Activated CD4-positive, alpha-beta memory T cell treated with anti-CD3 and anti-CD28 coated beads, Interleukin-2, amount 10 ng/mL, durations not matched to agents 7 days and 5 days (primary cell): Measurements from ENCODE around the gene MIA. TPM values are rescaled to one million over a fixed set of nuclear protein-coding genes. Genes with fewer than 3 reads are reported as not detected.
A peak's percentile ranks its signal among the peaks of the same experiment; 100 is the strongest.
"Not testable (repeated sequence)": the region's sequence is repeated elsewhere in the genome, so short reads cannot be mapped to it uniquely, and the experiment has no call there.

Experiments
- CTCF ChIA-PET: fragments of 350-600 bp; sonication (Branson Sonifier 250); formaldehyde crosslinking; loops from one replicate; lab custom pipeline; 2021; ENCODE audit warnings: antibody characterized with exemption, inconsistent platforms; lab: Charles Lee
- POLR2A ChIA-PET: fragments of 350-600 bp; sonication (Branson Sonifier 250); formaldehyde crosslinking; loops from one replicate; lab custom pipeline; 2021; ENCODE audit warnings: antibody characterized with exemption; lab: Charles Lee
- DNase-seq: peaks from one replicate; pipeline ENCODE4 v3.0.0-alpha.2; 2020
- H3K27ac Mint-ChIP-seq: one replicate; pipeline ENCODE4 v1.8.0; 2021; ENCODE audit warnings: mild to moderate bottlenecking, mixed read lengths
- H3K27me3 Mint-ChIP-seq: one replicate; pipeline ENCODE4 v1.8.0; 2021; ENCODE audit warnings: mixed read lengths
- H3K36me3 Mint-ChIP-seq: one replicate; pipeline ENCODE4 v1.8.0; 2021; ENCODE audit warnings: low read depth, mixed read lengths
- H3K4me1 Mint-ChIP-seq: one replicate; pipeline ENCODE4 v1.8.0; 2021; ENCODE audit warnings: mixed read lengths
- H3K4me3 Mint-ChIP-seq: one replicate; pipeline ENCODE4 v1.8.0; 2021; ENCODE audit warnings: mild to moderate bottlenecking, mixed read lengths
- H3K9me3 Mint-ChIP-seq: one replicate; pipeline ENCODE4 v1.8.0; 2021; ENCODE audit warnings: mixed read lengths
- total RNA-seq, 2 experiments: library from RNA; stranded (reverse); gene quantifications; one replicate each; pipeline ENCODE4 v1.2.3, GENCODE V29; 2021

Gene MIA
- total RNA-seq, 2 experiments from 2014 or later, result not detected

GRCh38 chr19:40754611-40755247 lies 20.6 kb upstream of the MIA start:
- no peaks in the 10 kb centered on the region for H3K9me3 Mint-ChIP-seq
- peak overlapping the region; percentile 91 for H3K27ac Mint-ChIP-seq
- CTCF ChIA-PET, result interaction anchor here (0.8 to 7.8 kb wide), 6 partner anchors 23 to 92 kb away, joined by 3 to 48 read pairs (median 7); partner anchors contain the start of genes EGLN2 and RAB4B
- H3K4me3 Mint-ChIP-seq, result peak overlapping the region; percentile 79
- peaks cover 74% of the 10 kb centered on the region for H3K36me3 Mint-ChIP-seq
- H3K4me1 Mint-ChIP-seq, result peaks cover 56% of the 10 kb centered on the region
- no peaks in the 10 kb centered on the region for H3K27me3 Mint-ChIP-seq
- DNase-seq, result peak; percentile 56
- POLR2A ChIA-PET, result interaction anchor here (1.0 to 14.2 kb wide), 7 partner anchors 9 to 149 kb away, joined by 3 to 244 read pairs (median 17); partner anchors contain the start of genes COQ8B, EGLN2, ITPKC and MIA

DNA sequence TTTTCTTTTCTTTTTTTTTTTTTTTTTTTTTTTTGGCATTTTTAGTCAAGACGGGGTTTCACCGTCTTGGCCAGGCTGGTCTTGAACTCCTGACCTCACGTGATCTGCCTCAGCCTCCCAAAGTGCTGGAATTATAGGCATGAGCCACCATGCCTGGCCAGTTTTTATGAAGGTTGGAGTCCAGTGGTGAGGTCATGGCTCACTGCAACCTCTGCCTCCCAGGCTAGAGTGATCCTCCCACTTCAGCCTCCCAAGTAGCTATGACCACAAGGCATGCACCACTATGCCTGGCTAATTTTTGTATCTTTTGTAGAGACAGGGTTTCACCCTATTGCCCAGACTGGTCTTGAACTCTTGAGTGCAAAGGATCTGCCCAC lies 20.1 kb upstream of the MIA start:
- H3K36me3 Mint-ChIP-seq, result peaks cover 73% of the 10 kb centered on the region
- H3K27ac Mint-ChIP-seq, result peak overlapping the region; percentile 75
- H3K27me3 Mint-ChIP-seq, result no peaks in the 10 kb centered on the region
- no peak for DNase-seq
- H3K4me3 Mint-ChIP-seq, result peak overlapping the region; percentile 79
- ChIA-PET POLR2A (interaction anchor here (1.4 to 14.2 kb wide), 5 partner anchors 16 to 51 kb away, joined by 3 to 244 read pairs (median 34); partner anchors contain the start of genes COQ8B, EGLN2, ITPKC and MIA), CTCF (interaction anchor here (0.6 to 7.8 kb wide), 5 partner anchors 22 to 679 kb away, joined by 3 to 48 read pairs (median 6); partner anchors contain the start of gene RAB4B)
- H3K9me3 Mint-ChIP-seq, result no peaks in the 10 kb centered on the region
- peaks cover 54% of the 10 kb centered on the region for H3K4me1 Mint-ChIP-seq

- Mint-ChIP-seq H3K4me3 (peak overlapping the region; percentile 79), H3K9me3 (no peaks in the 10 kb centered on the region), H3K27me3 (no peaks in the 10 kb centered on the region), H3K36me3 (peaks cover 76% of the 10 kb centered on the region), H3K27ac (peak overlapping the region; percentile 75), H3K4me1 (peaks cover 57% of the 10 kb centered on the region)
- ChIA-PET POLR2A (interaction anchor here (1.0 to 14.2 kb wide), 7 partner anchors 11 to 50 kb away, joined by 3 to 244 read pairs (median 15); partner anchors contain the start of genes COQ8B, EGLN2, ITPKC and MIA), CTCF (interaction anchor here (0.6 to 7.8 kb wide), 5 partner anchors 22 to 678 kb away, joined by 4 to 48 read pairs (median 6); partner anchors contain the start of gene RAB4B)
- DNase-seq, result no peak
Observed at GRCh38 chr19:40755791-40756190, 19.5 kb upstream of the MIA start.

DNA sequence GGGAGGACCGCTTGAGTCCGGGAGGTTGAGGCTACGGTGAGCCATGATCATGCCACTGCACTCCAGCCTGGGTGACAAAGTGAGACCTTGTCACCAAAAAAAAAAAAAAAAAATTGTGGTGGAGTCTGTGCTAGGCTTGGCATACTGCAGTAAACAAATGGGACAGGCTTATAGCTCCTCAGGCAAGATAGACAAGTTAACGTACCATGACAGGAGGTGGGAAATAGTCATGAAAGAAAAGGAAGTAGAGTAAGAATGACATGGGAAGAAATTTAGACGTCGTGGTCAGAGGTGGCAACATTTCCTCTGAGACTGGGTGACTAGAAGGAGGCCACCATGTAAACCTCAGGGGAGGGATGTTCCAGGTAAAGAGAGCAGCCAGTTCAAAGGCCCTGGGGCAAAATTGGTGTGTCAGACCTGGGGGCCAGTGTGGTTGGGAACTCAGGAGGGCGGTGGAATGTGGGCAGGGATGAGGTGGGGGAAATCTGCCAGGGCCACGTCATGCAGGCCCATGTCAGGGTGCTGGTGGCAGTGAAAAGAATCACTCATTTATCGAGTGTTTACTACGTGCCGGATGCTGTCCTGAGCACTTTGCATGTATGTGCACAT lies 18.7 kb upstream of the MIA start:
- H3K4me1 Mint-ChIP-seq, result peaks cover 60% of the 10 kb centered on the region
- H3K36me3 Mint-ChIP-seq, result peaks cover 76% of the 10 kb centered on the region
- POLR2A ChIA-PET, result interaction anchor here (1.0 to 14.2 kb wide), 5 partner anchors 10 to 49 kb away, joined by 3 to 244 read pairs (median 6); partner anchors contain the start of genes EGLN2, MIA and RAB4B
- peak overlapping the region; percentile 31 for H3K4me3 Mint-ChIP-seq
- CTCF ChIA-PET, result interaction anchor here (1.2 to 7.8 kb wide), 3 partner anchors 21 to 122 kb away, joined by 4 to 48 read pairs (median 40); partner anchors contain the start of gene RAB4B
- no peaks in the 10 kb centered on the region for H3K27me3 Mint-ChIP-seq
- H3K9me3 Mint-ChIP-seq, result no peaks in the 10 kb centered on the region
- H3K27ac Mint-ChIP-seq, result peak overlapping the region; percentile 75
- DNase-seq, result peak; percentile 43

DNA sequence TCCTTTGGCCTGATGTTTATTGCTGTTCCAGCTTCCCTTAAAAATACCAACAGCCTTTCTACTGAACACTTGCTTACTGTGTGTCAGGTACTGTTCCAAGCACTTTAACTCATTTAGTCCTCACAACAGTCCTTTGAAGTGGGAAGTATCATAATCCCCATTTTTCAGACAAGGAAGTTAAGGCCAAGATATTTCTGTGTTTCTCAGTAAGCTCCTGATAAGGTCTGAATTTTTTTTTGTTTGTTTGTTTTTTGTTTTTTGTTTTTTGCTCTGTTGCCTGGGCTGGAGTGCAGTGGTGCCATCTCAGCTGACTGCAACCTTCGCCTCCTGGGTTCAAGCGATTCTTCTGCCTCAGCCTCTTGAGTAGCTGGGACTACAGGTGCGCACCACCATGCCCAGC lies 16.8 kb upstream of the MIA start:
- Mint-ChIP-seq H3K4me1 (peaks cover 62% of the 10 kb centered on the region), H3K9me3 (no peaks in the 10 kb centered on the region), H3K27me3 (no peaks in the 10 kb centered on the region), H3K36me3 (peaks cover 83% of the 10 kb centered on the region), H3K4me3 (no peak overlapping the region), H3K27ac (no peak overlapping the region)
- ChIA-PET CTCF (interaction anchor here (0.8 to 1.6 kb wide), 2 partner anchors 9 to 48 kb away, joined by 3 read pairs; no protein-coding TSS in a partner anchor), POLR2A (interaction anchor here (1.1 to 14.2 kb wide), 3 partner anchors 8 to 44 kb away, joined by 3 to 244 read pairs (median 15); partner anchors contain the start of genes MIA and RAB4B)
- no peak for DNase-seq

- no peak overlapping the region for H3K4me3 Mint-ChIP-seq
- H3K27ac Mint-ChIP-seq, result peak overlapping the region; percentile 2
- CTCF ChIA-PET, result no interaction called here
- no peak for DNase-seq
- H3K9me3 Mint-ChIP-seq, result no peaks in the 10 kb centered on the region
- no peaks in the 10 kb centered on the region for H3K27me3 Mint-ChIP-seq
- peaks cover 66% of the 10 kb centered on the region for H3K4me1 Mint-ChIP-seq
- POLR2A ChIA-PET, result interaction anchor here (14.2 kb wide), 1 partner anchor 18 kb away, joined by 244 read pairs; the partner anchor contains the start of genes MIA and RAB4B
- peaks cover 87% of the 10 kb centered on the region for H3K36me3 Mint-ChIP-seq
Observed at GRCh38 chr19:40759352-40759751, 16.0 kb upstream of the MIA start.

DNA sequence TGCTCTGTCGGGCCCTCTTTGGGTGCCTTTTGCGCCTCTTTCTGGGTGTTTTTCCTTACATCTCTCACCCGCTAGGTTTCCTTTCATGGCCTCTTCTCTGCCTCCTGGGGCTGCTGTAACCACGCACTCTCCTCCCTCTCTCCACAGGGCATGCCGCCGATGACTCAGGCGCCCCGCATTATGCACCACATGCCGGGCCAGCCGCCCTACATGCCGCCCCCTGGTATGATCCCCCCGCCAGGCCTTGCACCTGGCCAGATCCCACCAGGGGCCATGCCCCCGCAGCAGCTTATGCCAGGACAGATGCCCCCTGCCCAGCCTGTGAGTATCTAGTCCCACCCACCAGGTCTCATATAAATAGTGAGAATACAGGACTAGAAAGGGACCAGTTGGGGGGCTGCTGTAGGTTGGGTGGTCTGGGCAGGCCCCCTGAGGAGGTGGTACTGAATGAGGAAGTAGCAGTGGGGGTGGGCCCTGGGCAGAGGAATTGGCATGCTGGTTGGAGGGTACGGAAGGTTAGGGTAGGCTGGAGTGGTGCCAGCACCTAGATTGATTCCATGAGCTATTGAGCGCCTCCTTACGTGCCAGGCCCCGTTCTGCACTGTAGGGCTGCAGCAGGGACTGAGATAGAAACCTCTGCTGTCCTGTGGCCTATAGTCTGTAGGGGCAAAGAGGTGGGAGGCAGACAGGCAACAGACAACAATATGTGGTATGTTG lies 12.4 kb upstream of the MIA start:
- no peak overlapping the region for H3K4me3 Mint-ChIP-seq
- H3K36me3 Mint-ChIP-seq, result peaks cover 82% of the 10 kb centered on the region
- CTCF ChIA-PET, result no interaction called here
- H3K27me3 Mint-ChIP-seq, result no peaks in the 10 kb centered on the region
- H3K4me1 Mint-ChIP-seq, result peaks cover 44% of the 10 kb centered on the region
- POLR2A ChIA-PET, result interaction anchor here (1.0 to 1.3 kb wide), 2 partner anchors 9 to 13 kb away, joined by 4 read pairs; partner anchors contain the start of gene ACTMAP
- DNase-seq, result no peak
- no peaks in the 10 kb centered on the region for H3K9me3 Mint-ChIP-seq
- H3K27ac Mint-ChIP-seq, result peak overlapping the region; percentile 34

GRCh38 chr19:40763526-40763925 lies 11.8 kb upstream of the MIA start:
- no peaks in the 10 kb centered on the region for H3K9me3 Mint-ChIP-seq
- peaks cover 76% of the 10 kb centered on the region for H3K36me3 Mint-ChIP-seq
- DNase-seq, result no peak
- CTCF ChIA-PET, result no interaction called here
- H3K4me3 Mint-ChIP-seq, result no peak overlapping the region
- H3K4me1 Mint-ChIP-seq, result peaks cover 39% of the 10 kb centered on the region
- H3K27me3 Mint-ChIP-seq, result no peaks in the 10 kb centered on the region
- POLR2A ChIA-PET, result interaction anchor here (1.0 to 1.3 kb wide), 2 partner anchors 9 to 14 kb away, joined by 4 read pairs; partner anchors contain the start of gene ACTMAP
- no peak overlapping the region for H3K27ac Mint-ChIP-seq

DNA sequence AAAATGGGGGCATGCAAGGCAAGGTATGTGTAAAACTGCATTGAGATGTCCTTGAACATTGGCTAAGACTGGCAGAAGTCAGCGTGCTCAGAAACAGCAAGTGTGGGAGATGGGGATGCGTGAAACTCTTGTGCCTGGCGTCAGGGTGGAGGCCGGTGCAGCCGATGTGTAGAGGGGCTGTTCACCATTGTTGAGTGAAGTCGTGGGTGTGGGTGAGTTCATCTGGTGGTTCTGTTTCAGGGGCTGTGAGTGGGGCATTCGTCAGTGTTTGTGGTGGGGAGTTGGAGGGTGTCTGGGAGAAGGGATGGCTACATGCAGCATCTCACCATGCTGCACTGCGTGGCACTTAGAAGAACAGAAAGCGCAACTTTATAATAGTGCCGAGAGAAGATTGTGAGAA lies 11.4 kb upstream of the MIA start:
- H3K27ac Mint-ChIP-seq, result peak overlapping the region; percentile 4
- H3K9me3 Mint-ChIP-seq, result no peaks in the 10 kb centered on the region
- no peaks in the 10 kb centered on the region for H3K27me3 Mint-ChIP-seq
- H3K36me3 Mint-ChIP-seq, result peaks cover 78% of the 10 kb centered on the region
- POLR2A ChIA-PET, result interaction anchor here (1.3 kb wide), 1 partner anchor 10 kb away, joined by 4 read pairs; no protein-coding TSS in a partner anchor
- DNase-seq, result no peak
- peaks cover 39% of the 10 kb centered on the region for H3K4me1 Mint-ChIP-seq
- H3K4me3 Mint-ChIP-seq, result no peak overlapping the region
- CTCF ChIA-PET, result no interaction called here

GRCh38 chr19:40766385-40766784 lies 8.9 kb upstream of the MIA start:
- H3K4me3 Mint-ChIP-seq, DNase-seq, H3K27me3 Mint-ChIP-seq, H3K9me3 Mint-ChIP-seq, H3K27ac Mint-ChIP-seq: not testable (repeated sequence)
- POLR2A ChIA-PET, result interaction anchor here (1.1 to 2.6 kb wide), 4 partner anchors 9 to 16 kb away, joined by 3 to 15 read pairs (median 6); partner anchors contain the start of genes ACTMAP, RAB4B and SNRPA
- Mint-ChIP-seq H3K4me1 (peaks cover 35% of the 10 kb centered on the region), H3K36me3 (peaks cover 69% of the 10 kb centered on the region)
- CTCF ChIA-PET, result interaction anchor here (1.2 kb wide), 1 partner anchor 9 kb away, joined by 3 read pairs; no protein-coding TSS in a partner anchor

DNA sequence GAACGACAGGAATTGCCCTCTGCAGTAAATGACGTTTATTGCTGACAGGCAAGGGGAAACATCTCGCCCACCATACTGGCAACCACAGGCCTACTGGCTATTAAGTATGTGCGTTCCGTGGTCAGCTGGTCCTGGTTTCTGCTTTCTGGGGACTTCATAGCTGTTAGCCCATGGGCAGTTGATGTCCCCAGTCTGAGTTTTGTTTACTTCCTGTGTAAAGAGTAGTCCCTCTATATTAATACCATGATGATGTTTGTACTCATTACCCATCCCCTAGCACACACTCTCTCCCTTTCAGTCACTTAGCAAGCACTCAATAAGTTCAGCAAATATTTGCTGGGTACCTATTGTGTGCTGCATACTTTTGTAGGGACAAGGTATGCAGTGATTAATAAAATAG lies 6.5 kb upstream of the MIA start:
- ChIA-PET POLR2A (interaction anchor here (1.7 kb wide), 1 partner anchor 10 kb away, joined by 7 read pairs; the partner anchor contains the start of gene RAB4B), CTCF (no interaction called here)
- Mint-ChIP-seq H3K27me3 (no peaks in the 10 kb centered on the region), H3K36me3 (peaks cover 46% of the 10 kb centered on the region), H3K27ac (no peak overlapping the region), H3K9me3 (no peaks in the 10 kb centered on the region), H3K4me3 (no peak overlapping the region), H3K4me1 (peaks cover 23% of the 10 kb centered on the region)
- no peak for DNase-seq
